Naive thymus-derived CD4-positive, alpha-beta T cell (primary cell): ENCODE data around the gene BBS2. TPM values are rescaled to one million over a fixed set of nuclear protein-coding genes. Genes with fewer than 3 reads are reported as not detected.

Experiments used
- ATAC-seq: fragments of 150-1000 bp; cut with Tn5 transposase; 2 replicates; pipeline ENCODE4 v1.10.0; 2021; ENCODE audit warnings: mild to moderate bottlenecking, moderate library complexity
- CTCF ChIA-PET: fragments of 350-600 bp; sonication (Branson Sonifier 250); formaldehyde crosslinking; loops from one replicate; lab custom pipeline; 2021; ENCODE audit warnings: antibody characterized with exemption; lab: Charles Lee
- POLR2A ChIA-PET: fragments of 350-600 bp; sonication (Branson Sonifier 250); formaldehyde crosslinking; loops from one replicate; lab custom pipeline; 2021; ENCODE audit warnings: antibody characterized with exemption, inconsistent platforms; lab: Charles Lee
- DNase-seq, 9 donors: peaks; one replicate each; pipeline versions ENCODE4 v3.0.0 to v3.0.0-alpha.2; 2020 to 2022; ENCODE audit warnings: mixed read lengths in 1 of 9
- H3K27ac ChIP-seq: one replicate; pipeline ENCODE4 v1.7.0; 2013; ENCODE audit warnings: mild to moderate bottlenecking, low read depth, low read length, moderate library complexity
- H3K27me3 ChIP-seq, 2 donors: one replicate each; pipeline ENCODE4 v1.7.0; 2013; ENCODE audit warnings: low read length in 2 of 2, mild to moderate bottlenecking in 2 of 2, moderate library complexity in 2 of 2; ENCODE audit not compliant: control insufficient read depth in 2 of 2, insufficient read depth in 2 of 2
- H3K36me3 ChIP-seq, 3 experiments: 1 replicate in 2 of 3; 2 replicates in 1 of 3; pipeline ENCODE4 v1.7.0; 2013; ENCODE audit warnings: low read length in 3 of 3, mild to moderate bottlenecking in 3 of 3, moderate library complexity in 1 of 3; ENCODE audit not compliant: insufficient read depth in 3 of 3, control insufficient read depth in 2 of 3
- H3K4me1 ChIP-seq, 2 donors: one replicate each; pipeline ENCODE4 v1.7.0; 2013; ENCODE audit warnings: low read length in 2 of 2, mild to moderate bottlenecking in 2 of 2, moderate library complexity in 1 of 2; ENCODE audit not compliant: control insufficient read depth in 2 of 2, insufficient read depth in 2 of 2
- H3K4me3 ChIP-seq: 2 replicates; pipeline ENCODE4 v1.7.0; 2013; ENCODE audit warnings: mild to moderate bottlenecking, low read length
- H3K9me3 ChIP-seq, 3 experiments: 1 replicate in 2 of 3; 2 replicates in 1 of 3; pipeline ENCODE4 v1.7.0; 2013; ENCODE audit warnings: low read length in 3 of 3; ENCODE audit not compliant: control insufficient read depth in 2 of 3
- H3K27ac Mint-ChIP-seq, 9 donors: one replicate each; pipeline ENCODE4 v1.8.0; 2020 to 2022; ENCODE audit warnings: mixed read lengths in 9 of 9, mild to moderate bottlenecking in 8 of 9, moderate library complexity in 5 of 9, inconsistent platforms in 2 of 9
- H3K27me3 Mint-ChIP-seq, 5 donors: one replicate each; pipeline ENCODE4 v1.8.0; 2021 to 2022; ENCODE audit warnings: mixed read lengths in 5 of 5, mild to moderate bottlenecking in 1 of 5
- H3K36me3 Mint-ChIP-seq, 5 donors: one replicate each; pipeline ENCODE4 v1.8.0; 2020 to 2022; ENCODE audit warnings: mixed read lengths in 5 of 5, mild to moderate bottlenecking in 3 of 5, inconsistent platforms in 1 of 5
- H3K4me1 Mint-ChIP-seq, 7 donors: one replicate each; pipeline ENCODE4 v1.8.0; 2020 to 2022; ENCODE audit warnings: mixed read lengths in 7 of 7, mild to moderate bottlenecking in 3 of 7, inconsistent platforms in 1 of 7
- H3K4me3 Mint-ChIP-seq, 10 donors: one replicate each; pipeline ENCODE4 v1.8.0; 2020 to 2022; ENCODE audit warnings: mild to moderate bottlenecking in 10 of 10, mixed read lengths in 10 of 10, moderate library complexity in 6 of 10, inconsistent platforms in 2 of 10
- H3K9me3 Mint-ChIP-seq, 11 donors: one replicate each; pipeline ENCODE4 v1.8.0; 2020 to 2022; ENCODE audit warnings: mixed read lengths in 11 of 11, mild to moderate bottlenecking in 4 of 11, inconsistent platforms in 1 of 11, moderate library complexity in 1 of 11
- intact Hi-C, 2 donors: fragments of 100-400 bp; cut with micrococcal nuclease; formaldehyde crosslinking; loops; one replicate each; pipeline ENCODE4 v1.15.1; 2023
- polyA plus RNA-seq, 2 donors: library from polyadenylated mRNA; unstranded; fragments of 300-500 nt; fragmentation: Illumina TruSeq; gene quantifications; one replicate each; pipeline ENCODE4 v1.2.3, GENCODE V29; 2021
- total RNA-seq, 6 experiments: library from RNA in 5 of 6; stranded (reverse) in 5 of 6; gene quantifications; 1 replicate in 5 of 6; 2 replicates in 1 of 6; pipeline ENCODE4 v1.2.3 and lab custom pipeline; 2021 to 2026

Gene BBS2
- 100 to 1,000 TPM in 2 of 5 experiments, 10 to 100 TPM in 3; 14.7 to 130 (median 84.0) TPM for total RNA-seq
- 10 to 100 TPM; 43.1 to 55.4 TPM for polyA plus RNA-seq
- total RNA-seq (lab: John Stamatoyannopoulos, UW): 83.5 reads per million, percentile 81 among the genes with 10 or more reads in this experiment

DNA sequence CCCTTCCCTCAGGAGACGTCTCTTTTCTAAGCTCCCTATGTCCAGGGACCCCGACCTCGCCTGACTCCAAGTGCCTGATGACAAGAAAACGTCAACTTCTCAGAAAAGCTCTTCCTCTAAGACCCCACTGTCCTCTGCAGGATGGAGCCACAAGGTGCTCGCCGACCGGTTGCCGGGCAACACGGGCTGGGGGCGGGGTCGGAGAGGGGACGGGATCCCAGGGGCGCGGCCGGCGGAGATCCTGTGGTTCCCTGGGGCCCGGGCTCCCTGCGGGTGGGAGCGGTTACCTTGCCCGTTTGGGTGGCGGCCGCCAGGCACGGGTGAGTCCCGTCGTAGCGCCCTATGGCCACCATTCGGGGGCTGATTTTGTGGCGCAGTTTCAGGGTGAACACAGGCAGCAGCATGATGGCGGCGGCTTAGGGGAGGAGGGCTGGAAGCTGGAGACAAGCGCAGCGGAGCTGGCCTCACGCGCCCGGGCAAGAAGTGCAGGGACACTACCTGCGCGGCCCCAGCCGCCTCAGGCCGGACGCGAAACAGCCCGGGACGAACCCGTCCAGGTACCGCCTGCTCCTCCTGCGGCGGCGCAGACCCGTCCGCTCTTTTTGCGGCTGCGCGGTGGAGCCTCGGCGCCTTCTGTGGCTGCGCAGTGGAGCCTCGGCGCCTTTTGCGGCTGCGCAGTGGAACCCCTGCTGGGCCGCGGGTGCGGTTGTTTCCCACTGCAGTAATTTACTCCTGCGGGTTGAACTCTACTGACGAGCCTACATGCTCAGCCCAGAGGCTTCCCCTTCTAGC is at the start of gene BBS2:
Gene BBS2, minus strand, starts transcription at position 566 of the 792 bp plus-strand sequence. Its CDS starts 162 bp downstream, at position 404.
- Mint-ChIP-seq H3K27ac (peak within 1 kb of the TSS; percentile 60 to 95 (median 90)), H3K9me3 (no peaks in the 10 kb centered on the region), H3K4me3 (peak within 1 kb of the TSS; percentile 82 to 91 (median 86)), H3K36me3 (no peaks in the 10 kb centered on the region), H3K4me1 (peaks cover 11 to 62% (median 52%) of the 10 kb centered on the region in 7 donors), H3K27me3 (no peaks in the 10 kb centered on the region)
- no peaks in the 10 kb centered on the region for H3K27me3 ChIP-seq
- peak; percentile 84 to 93 (median 92) for DNase-seq
- peak within 1 kb of the TSS; percentile 92 for H3K27ac ChIP-seq
- H3K4me1 ChIP-seq: peaks cover 8 to 26% of the 10 kb centered on the region in 2 donors
- intact Hi-C loops: loop anchor here (1.0 to 10.0 kb wide), 7 partner anchors 68 to 668 kb away; partner anchors contain the start of genes NUDT21 (in 2 of the 2), OGFOD1 (in 2 of the 2), AMFR (in 1 of the 2) and HERPUD1 (in 1 of the 2)
- ATAC-seq: peak; percentile 89
- ChIA-PET CTCF (interaction anchor here (0.6 to 2.7 kb wide), 3 partner anchors 54 to 183 kb away, joined by 4 to 10 read pairs (median 5); no protein-coding TSS in a partner anchor), POLR2A (interaction anchor here (0.6 to 1.4 kb wide), 10 partner anchors 10 to 190 kb away, joined by 3 to 5 read pairs (median 3); partner anchors contain the start of genes MT1X, NUDT21 and OGFOD1)
- H3K36me3 ChIP-seq: peaks cover 0 to 6% (median 0%) of the 10 kb centered on the region in 3 experiments
- no peaks in the 10 kb centered on the region for H3K9me3 ChIP-seq
- peak within 1 kb of the TSS; percentile 99 for H3K4me3 ChIP-seq

- ChIA-PET POLR2A (no interaction called here), CTCF (interaction anchor here (0.6 to 1.7 kb wide), 2 partner anchors 125 to 137 kb away, joined by 3 to 5 read pairs; no protein-coding TSS in a partner anchor)
- no peaks in the 10 kb centered on the region for H3K36me3 Mint-ChIP-seq
- H3K4me3 Mint-ChIP-seq: no peak within 1 kb of the TSS
- Histone ChIP-seq H3K36me3 (no peaks in the 10 kb centered on the region), H3K9me3 (no peaks in the 10 kb centered on the region), H3K27me3 (no peaks in the 10 kb centered on the region), H3K4me1 (no peaks in the 10 kb centered on the region), H3K4me3 (no peak within 1 kb of the TSS), H3K27ac (no peak within 1 kb of the TSS)
- peaks cover 0 to 17% (median 5%) of the 10 kb centered on the region in 5 donors for H3K27me3 Mint-ChIP-seq
- intact Hi-C loops: no loop called here
- no peak within 1 kb of the TSS for H3K27ac Mint-ChIP-seq
- no peak for DNase-seq
- no peaks in the 10 kb centered on the region for H3K9me3 Mint-ChIP-seq
- ATAC-seq: no peak
- peaks cover 0 to 6% (median 0%) of the 10 kb centered on the region in 7 donors for H3K4me1 Mint-ChIP-seq
These were observed 45.1 kb upstream of the BBS2 start, which contains the start of gene MT4 for GRCh38 chr16:56564793-56565477. MT4 (plus strand) TSS chr16:56565073; CDS start chr16:56565129, 56 bp downstream.

DNA sequence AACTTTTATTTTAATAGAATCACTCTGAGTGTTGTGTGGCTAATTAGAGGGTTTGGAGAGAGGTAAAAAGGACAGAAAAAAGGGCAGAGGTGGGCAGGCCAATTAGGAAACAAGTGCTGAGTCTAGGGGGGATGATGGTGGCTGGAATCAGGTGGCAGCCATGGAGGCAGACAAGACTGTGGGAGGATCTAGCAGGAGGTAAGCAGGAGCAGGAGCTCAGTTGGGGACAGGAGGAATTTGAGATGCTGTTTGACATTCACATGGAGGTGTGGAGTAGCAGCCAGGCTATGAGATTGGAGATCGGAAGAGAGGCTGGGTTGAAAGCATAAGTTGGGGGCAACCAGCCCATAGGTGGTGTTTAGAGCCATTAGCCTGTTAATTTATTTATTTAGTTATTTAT is 41.3 kb upstream of the BBS2 start:
- CTCF ChIA-PET: no interaction called here
- POLR2A ChIA-PET: interaction anchor here (0.9 to 1.0 kb wide), 2 partner anchors 13 to 34 kb away, joined by 4 to 5 read pairs; no protein-coding TSS in a partner anchor
- Mint-ChIP-seq H3K9me3 (no peaks in the 10 kb centered on the region), H3K27me3 (peaks cover 0 to 41% (median 5%) of the 10 kb centered on the region in 5 donors), H3K36me3 (no peaks in the 10 kb centered on the region), H3K27ac (peak overlapping the region in 1 of 9 donors; percentile 52), H3K4me1 (peaks cover 0 to 1% (median 0%) of the 10 kb centered on the region in 7 donors), H3K4me3 (no peak overlapping the region)
- H3K27me3 ChIP-seq: no peaks in the 10 kb centered on the region
- H3K9me3 ChIP-seq: no peaks in the 10 kb centered on the region
- intact Hi-C loops: no loop called here
- no peak for DNase-seq
- H3K27ac ChIP-seq: no peak overlapping the region
- H3K36me3 ChIP-seq: no peaks in the 10 kb centered on the region
- no peak for ATAC-seq
- H3K4me1 ChIP-seq: no peaks in the 10 kb centered on the region
- no peak overlapping the region for H3K4me3 ChIP-seq

- H3K4me3 Mint-ChIP-seq: no peak overlapping the region
- DNase-seq (no peak), ATAC-seq (no peak)
- no peaks in the 10 kb centered on the region for H3K4me1 Mint-ChIP-seq
- ChIA-PET POLR2A (interaction anchor here (0.6 to 0.9 kb wide), 3 partner anchors 33 to 497 kb away, joined by 3 to 4 read pairs (median 3); no protein-coding TSS in a partner anchor), CTCF (no interaction called here)
- H3K27ac ChIP-seq: no peak overlapping the region
- no peaks in the 10 kb centered on the region for H3K4me1 ChIP-seq
- intact Hi-C loops: no loop called here
- H3K27me3 ChIP-seq: no peaks in the 10 kb centered on the region
- no peak overlapping the region for H3K4me3 ChIP-seq
- no peak overlapping the region for H3K27ac Mint-ChIP-seq
- peaks cover 0 to 43% (median 5%) of the 10 kb centered on the region in 5 donors for H3K27me3 Mint-ChIP-seq
- no peaks in the 10 kb centered on the region for H3K9me3 Mint-ChIP-seq
- no peaks in the 10 kb centered on the region for H3K36me3 Mint-ChIP-seq
- no peaks in the 10 kb centered on the region for H3K36me3 ChIP-seq
- no peaks in the 10 kb centered on the region for H3K9me3 ChIP-seq
These were observed 40.6 kb upstream of the BBS2 start for GRCh38 chr16:56560447-56560846.

DNA sequence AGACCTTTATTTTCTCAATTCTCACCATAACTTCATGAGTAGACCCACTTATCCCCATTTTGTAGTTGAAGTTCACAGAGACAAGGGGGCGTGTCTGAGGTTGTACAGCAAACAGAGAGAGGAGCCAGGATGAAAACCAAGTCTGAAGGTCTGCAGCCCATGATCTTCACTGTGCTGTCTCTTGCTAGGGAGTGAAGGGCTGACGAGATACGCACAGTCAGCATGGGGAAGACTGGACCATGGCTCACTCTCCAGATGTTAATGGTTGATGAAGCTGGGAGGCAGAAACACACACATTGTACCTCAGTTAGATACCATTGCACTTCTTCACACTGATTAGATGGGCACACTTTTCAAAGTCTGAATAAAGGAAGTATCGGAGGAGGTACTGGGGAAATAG is 39.3 kb upstream of the BBS2 start:
- H3K27ac Mint-ChIP-seq: no peak overlapping the region
- ATAC-seq (no peak), DNase-seq (no peak)
- Histone ChIP-seq H3K27ac (no peak overlapping the region), H3K36me3 (no peaks in the 10 kb centered on the region), H3K9me3 (no peaks in the 10 kb centered on the region), H3K27me3 (no peaks in the 10 kb centered on the region), H3K4me1 (no peaks in the 10 kb centered on the region), H3K4me3 (no peak overlapping the region)
- H3K27me3 Mint-ChIP-seq: peaks cover 4 to 53% (median 9%) of the 10 kb centered on the region in 5 donors
- no peaks in the 10 kb centered on the region for H3K36me3 Mint-ChIP-seq
- H3K4me3 Mint-ChIP-seq: no peak overlapping the region
- intact Hi-C loops: no loop called here
- H3K9me3 Mint-ChIP-seq: no peaks in the 10 kb centered on the region
- POLR2A ChIA-PET: no interaction called here
- H3K4me1 Mint-ChIP-seq: no peaks in the 10 kb centered on the region
- CTCF ChIA-PET: interaction anchor here (0.8 kb wide), 1 partner anchor 44 kb away, joined by 4 read pairs; no protein-coding TSS in a partner anchor
